ENCODE data around the gene DDX59. TPM values are rescaled to one million over a fixed set of nuclear protein-coding genes. Genes with fewer than 3 reads are reported as not detected.

DDX59 gene
- total RNA-seq, 1 donor from 2014 or later, result 23.9 TPM

DNA sequence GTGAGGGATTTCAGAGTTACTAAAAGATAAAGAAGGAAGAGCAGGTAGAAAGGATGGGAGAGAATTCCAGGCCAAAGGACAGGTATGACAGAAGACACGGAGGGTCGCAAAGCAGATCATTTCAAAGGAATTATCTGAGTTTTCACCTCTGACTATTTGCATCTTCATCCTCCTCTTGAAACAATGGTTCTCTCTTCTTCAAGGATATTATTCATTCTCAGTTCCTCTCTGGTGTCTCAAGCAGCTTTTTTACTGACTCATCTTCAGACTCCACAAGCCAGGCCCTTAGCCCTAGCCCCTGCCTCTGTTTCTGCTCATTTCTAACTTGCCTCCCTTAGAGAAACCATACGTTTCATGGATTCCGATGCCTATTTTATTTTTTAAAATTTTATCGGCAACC lies 15.0 kb downstream of the DDX59 start:
- Mint-ChIP-seq H3K27ac (ENCODE audit: unreplicated experiment) (no peak overlapping the region), H3K36me3 (ENCODE audit: unreplicated experiment) (peaks cover 47% of the 10 kb centered on the region), H3K9me3 (ENCODE audit: unreplicated experiment) (no peaks in the 10 kb centered on the region), H3K4me3 (ENCODE audit: unreplicated experiment) (no peak overlapping the region), H3K4me1 (ENCODE audit: unreplicated experiment) (no peaks in the 10 kb centered on the region), H3K27me3 (ENCODE audit: unreplicated experiment) (no peaks in the 10 kb centered on the region)
- DNase-seq (ENCODE audit: extremely low spot score, unreplicated experiment), result no peak
- TF ChIP-seq, protein P1, sequence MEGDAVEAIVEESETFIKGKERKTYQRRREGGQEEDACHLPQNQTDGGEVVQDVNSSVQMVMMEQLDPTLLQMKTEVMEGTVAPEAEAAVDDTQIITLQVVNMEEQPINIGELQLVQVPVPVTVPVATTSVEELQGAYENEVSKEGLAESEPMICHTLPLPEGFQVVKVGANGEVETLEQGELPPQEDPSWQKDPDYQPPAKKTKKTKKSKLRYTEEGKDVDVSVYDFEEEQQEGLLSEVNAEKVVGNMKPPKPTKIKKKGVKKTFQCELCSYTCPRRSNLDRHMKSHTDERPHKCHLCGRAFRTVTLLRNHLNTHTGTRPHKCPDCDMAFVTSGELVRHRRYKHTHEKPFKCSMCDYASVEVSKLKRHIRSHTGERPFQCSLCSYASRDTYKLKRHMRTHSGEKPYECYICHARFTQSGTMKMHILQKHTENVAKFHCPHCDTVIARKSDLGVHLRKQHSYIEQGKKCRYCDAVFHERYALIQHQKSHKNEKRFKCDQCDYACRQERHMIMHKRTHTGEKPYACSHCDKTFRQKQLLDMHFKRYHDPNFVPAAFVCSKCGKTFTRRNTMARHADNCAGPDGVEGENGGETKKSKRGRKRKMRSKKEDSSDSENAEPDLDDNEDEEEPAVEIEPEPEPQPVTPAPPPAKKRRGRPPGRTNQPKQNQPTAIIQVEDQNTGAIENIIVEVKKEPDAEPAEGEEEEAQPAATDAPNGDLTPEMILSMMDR (IDR thresholded peaks at IDR 0.05), result no peak

DNA sequence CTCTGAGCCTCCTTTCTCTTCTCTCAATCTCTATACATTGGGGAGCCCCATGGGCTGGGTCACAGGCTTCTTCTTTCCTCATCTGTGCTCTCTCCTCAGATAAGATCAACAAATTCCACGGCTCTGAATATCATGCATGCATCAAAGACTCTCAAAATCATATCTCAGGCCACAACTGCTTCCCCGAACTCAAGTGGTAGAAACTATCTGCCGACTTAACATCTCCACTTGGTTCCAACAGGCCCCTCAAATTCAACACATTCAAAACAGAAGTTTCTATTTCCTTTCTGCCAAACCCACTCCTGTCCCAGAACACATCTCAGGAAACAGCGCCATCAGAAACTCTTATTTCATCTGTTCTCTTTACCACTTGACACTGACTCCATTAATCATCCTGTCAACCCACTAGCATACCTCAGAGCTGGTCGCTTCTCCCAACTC lies 16.7 kb downstream of the DDX59 start:
- Mint-ChIP-seq H3K36me3 (ENCODE audit: unreplicated experiment) (peaks cover 50% of the 10 kb centered on the region), H3K27ac (ENCODE audit: unreplicated experiment) (no peak overlapping the region)

DNA sequence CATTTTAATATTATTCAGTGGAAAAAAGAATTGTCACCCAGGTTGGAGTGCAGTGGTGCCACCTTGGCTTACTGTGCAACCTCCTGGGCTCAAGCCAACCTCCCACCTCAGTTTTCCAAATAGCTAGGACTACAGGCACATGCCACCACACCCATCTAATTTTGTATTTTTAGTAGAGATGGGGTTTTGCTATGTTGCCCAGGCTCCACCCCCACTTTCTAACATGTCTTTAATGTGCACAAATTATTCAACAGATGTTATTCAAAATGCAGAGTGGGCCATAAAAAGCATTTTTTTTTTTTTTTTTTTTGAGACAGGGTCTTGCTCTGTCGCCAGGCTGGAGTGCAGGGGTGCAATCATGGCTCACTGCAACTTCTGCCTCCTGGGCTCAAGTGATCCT lies 17.3 kb downstream of the DDX59 start:
- Mint-ChIP-seq H3K27me3 (ENCODE audit: unreplicated experiment) (no peaks in the 10 kb centered on the region), H3K4me1 (ENCODE audit: unreplicated experiment) (no peaks in the 10 kb centered on the region), H3K36me3 (ENCODE audit: unreplicated experiment) (peaks cover 46% of the 10 kb centered on the region), H3K4me3 (ENCODE audit: unreplicated experiment) (no peak overlapping the region), H3K9me3 (ENCODE audit: unreplicated experiment) (no peaks in the 10 kb centered on the region), H3K27ac (ENCODE audit: unreplicated experiment) (no peak overlapping the region)
- no peak for DNase-seq (ENCODE audit: extremely low spot score, unreplicated experiment)
- TF ChIP-seq, protein P1 (IDR thresholded peaks at IDR 0.05), result no peak

More for the DNA sequence above, 16.7 kb downstream of the DDX59 start:
- Mint-ChIP-seq H3K4me1 (ENCODE audit: unreplicated experiment) (no peaks in the 10 kb centered on the region), H3K9me3 (ENCODE audit: unreplicated experiment) (no peaks in the 10 kb centered on the region), H3K27me3 (ENCODE audit: unreplicated experiment) (no peaks in the 10 kb centered on the region), H3K4me3 (ENCODE audit: unreplicated experiment) (no peak overlapping the region)
- TF ChIP-seq, protein P1 (IDR thresholded peaks at IDR 0.05), result no peak
- DNase-seq (ENCODE audit: extremely low spot score, unreplicated experiment), result no peak

DNA sequence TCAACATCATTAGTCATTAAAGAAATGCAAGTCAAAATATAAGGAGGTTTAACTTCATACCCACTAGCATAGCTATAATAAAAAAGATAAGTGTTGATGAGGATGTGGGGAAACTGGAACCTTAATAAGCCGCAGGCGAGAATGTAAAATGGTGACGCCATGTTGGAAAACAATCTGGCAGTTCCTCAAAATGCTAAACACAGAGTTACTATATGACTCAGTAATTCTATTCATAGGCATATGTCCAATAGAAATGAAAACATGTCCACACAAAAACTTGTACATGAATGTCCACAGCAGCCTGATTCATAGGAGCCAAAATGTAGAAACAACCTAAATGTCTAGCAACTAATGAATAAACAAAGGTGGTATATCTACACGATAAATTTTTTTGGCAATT lies 23.2 kb downstream of the DDX59 start:
- Mint-ChIP-seq H3K4me1 (ENCODE audit: unreplicated experiment) (peaks cover 3% of the 10 kb centered on the region), H3K4me3 (ENCODE audit: unreplicated experiment) (no peak overlapping the region), H3K36me3 (ENCODE audit: unreplicated experiment) (peaks cover 35% of the 10 kb centered on the region), H3K9me3 (ENCODE audit: unreplicated experiment) (no peaks in the 10 kb centered on the region), H3K27ac (ENCODE audit: unreplicated experiment) (no peak overlapping the region), H3K27me3 (ENCODE audit: unreplicated experiment) (no peaks in the 10 kb centered on the region)
- DNase-seq (ENCODE audit: extremely low spot score, unreplicated experiment), result no peak
- TF ChIP-seq, protein P1 (IDR thresholded peaks at IDR 0.05), result no peak

DNA sequence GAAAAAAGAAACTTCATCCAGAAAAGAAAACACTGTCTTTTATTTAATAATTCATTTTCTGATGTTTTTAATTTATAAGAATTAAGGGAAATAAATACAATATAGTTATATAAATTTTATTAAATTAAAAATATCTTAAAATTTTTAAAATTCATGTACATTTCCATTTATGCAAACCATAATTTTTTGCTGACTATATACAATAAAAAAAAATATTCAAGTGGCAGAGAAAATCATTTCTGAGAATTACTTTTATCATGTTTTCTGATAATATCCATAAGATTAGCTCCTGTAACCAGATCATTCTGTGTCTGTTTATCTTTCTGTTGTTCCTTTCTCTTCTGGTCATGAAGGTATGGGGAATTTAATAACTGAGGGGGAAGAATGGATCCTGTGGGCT lies 25.7 kb downstream of the DDX59 start:
- TF ChIP-seq, protein P1 (IDR thresholded peaks at IDR 0.05), result no peak
- Mint-ChIP-seq H3K4me3 (ENCODE audit: unreplicated experiment) (no peak overlapping the region), H3K27ac (ENCODE audit: unreplicated experiment) (no peak overlapping the region), H3K4me1 (ENCODE audit: unreplicated experiment) (peaks cover 11% of the 10 kb centered on the region), H3K9me3 (ENCODE audit: unreplicated experiment) (no peaks in the 10 kb centered on the region), H3K36me3 (ENCODE audit: unreplicated experiment) (peaks cover 35% of the 10 kb centered on the region), H3K27me3 (ENCODE audit: unreplicated experiment) (no peaks in the 10 kb centered on the region)
- DNase-seq (ENCODE audit: extremely low spot score, unreplicated experiment), result no peak
